HepG2 (cell line): ENCODE results near the gene GRIFIN. TPM values are rescaled to one million over a fixed set of nuclear protein-coding genes. Genes with fewer than 3 reads are reported as not detected.
A peak's percentile ranks its signal among the peaks of the same experiment; 100 is the strongest.

Experiments used
- ATAC-seq: fragments of 200-7000 bp; cut with Tn5 transposase; 3 replicates; pipeline ENCODE4 v1.9.1; 2020; ENCODE audit warnings: mild to moderate bottlenecking, moderate library complexity
- BruUV-seq: library from RNA; stranded (reverse); fragments of 400-500 nt; replicated peaks from 2 replicates; lab custom pipeline; 2021; lab: Mats Ljungman, UMichigan
- CTCF ChIA-PET: fragments of 300-600 bp; formaldehyde crosslinking; extraction: SDS; loops from one replicate; lab custom pipeline; 2021; ENCODE audit warnings: low total read pairs, inconsistent platforms, low intra/inter-chr PET ratio; lab: Yijun Ruan, JAX
- POLR2A ChIA-PET: fragments of 350-600 bp; sonication (Branson Sonifier 250); formaldehyde crosslinking; loops from one replicate; lab custom pipeline; 2020; ENCODE audit warnings: antibody characterized with exemption, inconsistent platforms; lab: Yijun Ruan, JAX
- DNase-seq: peaks from one replicate; pipeline ENCODE4 v3.0.0-alpha.2; 2015; ENCODE audit warnings: low spot score
- FAIRE-seq: peaks from 3 replicates; lab custom pipeline; 2011; peaks lifted over from hg19 to GRCh38; lab: Jason Lieb, UNC
- H2AFZ ChIP-seq: one replicate; pipeline ENCODE4 v1.6.1; 2011; ENCODE audit warnings: low read length, inconsistent platforms
- H3K27ac ChIP-seq: fragments of 300-600 bp; 3 replicates; pipeline ENCODE4 v1.8.0; 2011; ENCODE audit warnings: mixed run types, mild to moderate bottlenecking, mixed read lengths, low read length, inconsistent platforms; ENCODE audit not compliant: insufficient read depth; ENCODE audit errors: extremely low read length
- H3K27me3 ChIP-seq, 2 experiments: fragments of 200-600 bp in 1 of 2; 2 replicates in 1 of 2; 3 replicates in 1 of 2; pipeline versions ENCODE4 v1.6.0 to v1.8.0; 2011; ENCODE audit warnings: low read length in 2 of 2, mild to moderate bottlenecking in 2 of 2, moderate library complexity in 2 of 2, inconsistent platforms in 1 of 2; ENCODE audit not compliant: insufficient read depth in 2 of 2, control insufficient read depth in 1 of 2
- H3K36me3 ChIP-seq, 2 experiments: fragments of 200-600 bp in 1 of 2; replicated peaks in 1 of 2; 2 replicates in 1 of 2; 3 replicates in 1 of 2; pipeline versions ENCODE4 v1.5.1 to v1.8.0; 2011; ENCODE audit warnings: low read length in 2 of 2, inconsistent platforms in 1 of 2; ENCODE audit not compliant: insufficient read depth in 2 of 2, control insufficient read depth in 1 of 2
- H3K4me1 ChIP-seq: 2 replicates; pipeline ENCODE4 v1.5.1; 2012; ENCODE audit warnings: low read length, inconsistent platforms; ENCODE audit not compliant: insufficient read depth
- H3K4me2 ChIP-seq: 2 replicates; pipeline ENCODE4 v1.6.0; 2011; ENCODE audit warnings: low read depth, low read length, inconsistent platforms
- H3K4me3 ChIP-seq, 3 experiments: fragments of 200-600 bp in 1 of 3; sonication (generic), shearing (Covaris generic) in 1 of 3; replicated peaks in 1 of 3; 2 replicates each; pipeline ENCODE4 v1.5.1; 2011 to 2016; ENCODE audit warnings: low read length in 3 of 3, inconsistent platforms in 2 of 3, low read depth in 2 of 3, mild to moderate bottlenecking in 2 of 3, control low read depth in 1 of 3, mixed read lengths in 1 of 3; ENCODE audit not compliant: insufficient read depth in 1 of 3
- H3K79me2 ChIP-seq: one replicate; pipeline ENCODE4 v1.6.1; 2011; ENCODE audit warnings: low read length, inconsistent platforms; ENCODE audit not compliant: insufficient read depth
- H3K9ac ChIP-seq: 2 replicates; pipeline ENCODE4 v1.6.0; 2011; ENCODE audit warnings: mild to moderate bottlenecking, low read depth, low read length, inconsistent platforms; ENCODE audit not compliant: insufficient read depth
- H3K9me3 ChIP-seq: 2 replicates; pipeline ENCODE4 v1.5.1; 2012; ENCODE audit warnings: mild to moderate bottlenecking, low read length
- H4K20me1 ChIP-seq: 2 replicates; pipeline ENCODE4 v1.6.0; 2011; ENCODE audit warnings: inconsistent platforms, mild to moderate bottlenecking, low read length, moderate library complexity; ENCODE audit not compliant: insufficient read depth
- SOX6 ChIP-seq, 2 experiments: fragments of 450-650 bp in 1 of 2; sonication (generic) in 1 of 2; formaldehyde crosslinking in 1 of 2; IDR thresholded peaks; 2 replicates each; pipeline versions ENCODE4 v1.4.0 to v1.6.1; 2017 to 2020; ENCODE audit warnings: antibody characterized with exemption in 1 of 2, mild to moderate bottlenecking in 1 of 2, missing genetic modification reagents in 1 of 2
- ZFP62 ChIP-seq: sonication (generic); formaldehyde crosslinking; IDR thresholded peaks from 2 replicates; pipeline ENCODE4 v1.4.0; 2020; ENCODE audit warnings: missing genetic modification reagents
- ZNF225 ChIP-seq: sonication (generic); formaldehyde crosslinking; IDR thresholded peaks from 2 replicates; pipeline ENCODE4 v1.4.0; 2020; ENCODE audit warnings: mild to moderate bottlenecking, missing genetic modification reagents
- ZNF382 ChIP-seq: sonication (generic); formaldehyde crosslinking; IDR thresholded peaks from 2 replicates; pipeline ENCODE4 v1.5.0; 2020; ENCODE audit warnings: missing genetic modification reagents, mild to moderate bottlenecking, borderline replicate concordance
- WGBS: methylation state at CpG from one replicate; pipeline ENCODE4 v1.1.6; 2017; ENCODE audit warnings: low lambda C conversion rate; 5-methylcytosine and 5-hydroxymethylcytosine counted together
- in situ Hi-C: cut with HindIII; loops from 2 replicates; pipeline ENCODE4 v1.10.0; 2017; ENCODE audit warnings: low pct_unique_long_range_greater_than_20kb; ENCODE audit not compliant: extremely low pct_ligation_motif_present
- intact Hi-C: fragments of 100-400 bp; cut with micrococcal nuclease; formaldehyde crosslinking; loops from one replicate; pipeline ENCODE4 v1.10.0; 2022; ENCODE audit not compliant: unreplicated experiment
- polyA plus RNA-seq, 8 experiments: library from polyadenylated mRNA; depleted of rRNA in 3 of 8; stranded (reverse) in 7 of 8; unstranded in 1 of 8; fragments of >200 nt; fragmentation: Illumina TruSeq in 4 of 8; extraction: Trizol in 4 of 8; gene quantifications; 2 replicates each; pipeline versions ENCODE4 v1.2.1 to v1.2.3, GENCODE V29; 2011 to 2016; ENCODE audit warnings: low read depth in 4 of 8, missing spikeins in 1 of 8, mixed read lengths in 1 of 8; ENCODE audit not compliant: insufficient read depth in 1 of 8
- total RNA-seq, 5 experiments: library from RNA; depleted of rRNA; stranded (reverse); fragments of >200 nt; fragmentation: Illumina TruSeq; extraction: Trizol; gene quantifications; 2 replicates each; pipeline ENCODE4 v1.2.3, GENCODE V29; 2016; ENCODE audit warnings: low read depth in 1 of 5
- TF ChIP-seq, protein P1 (sequence below): sonication (generic); formaldehyde crosslinking; IDR thresholded peaks from 2 replicates; pipeline ENCODE4 v1.4.0; 2020; ENCODE audit warnings: missing genetic modification reagents
- TF ChIP-seq, protein P2 (sequence below): sonication (generic); formaldehyde crosslinking; IDR thresholded peaks from 2 replicates; pipeline ENCODE4 v1.5.0; 2020; ENCODE audit warnings: mild to moderate bottlenecking, missing genetic modification reagents, moderate library complexity
- TF ChIP-seq, protein P3 (sequence below): sonication (generic); formaldehyde crosslinking; IDR thresholded peaks from 2 replicates; pipeline ENCODE4 v1.4.0; 2020; ENCODE audit warnings: mild to moderate bottlenecking, missing genetic modification reagents, borderline replicate concordance

The GRIFIN gene
- total and polyA plus RNA-seq, 2 of the 13 experiments (the other 11 are each of a cell fraction or from before 2014, with no cell fraction given) = not detected

DNA sequence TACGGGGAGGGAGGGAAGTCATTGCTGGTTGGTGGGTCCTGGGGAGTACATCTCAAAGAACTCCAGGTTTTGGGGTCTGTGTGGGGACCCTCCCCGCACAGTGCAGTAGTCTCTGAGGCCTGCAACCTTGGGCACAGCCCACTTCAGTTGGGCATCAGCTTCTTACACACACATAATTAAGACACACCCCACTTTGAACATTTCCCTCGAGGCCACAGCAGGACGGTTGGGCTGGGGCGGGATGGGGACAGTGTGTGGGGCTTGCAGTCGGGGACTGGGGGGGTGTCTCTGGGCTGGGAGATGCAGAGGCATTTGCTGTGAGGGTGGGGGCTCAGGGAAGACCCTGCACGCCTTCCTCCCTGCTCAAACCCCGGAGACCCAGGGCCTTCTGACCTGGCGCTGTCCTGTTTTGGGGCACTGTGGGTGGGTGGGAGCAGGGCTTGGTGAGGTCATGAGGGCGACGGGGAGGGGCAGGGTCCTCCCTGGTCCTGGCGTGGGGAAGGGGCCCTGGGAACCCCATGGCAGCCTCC, 44.6 kb upstream of the GRIFIN start:
- Histone ChIP-seq H2AFZ (no peak overlapping the region), H3K79me2 (no peaks in the 10 kb centered on the region), H3K4me1 (peaks cover 70% of the 10 kb centered on the region), H4K20me1 (no peaks in the 10 kb centered on the region), H3K27me3 (peaks cover 4 to 66% of the 10 kb centered on the region in 2 experiments), H3K4me3 (peak overlapping the region in 2 of 3 experiments; percentile 54 to 66; a peak in 3 of 6 replicates), H3K9me3 (no peaks in the 10 kb centered on the region), H3K9ac (no peak overlapping the region), H3K4me2 (peak overlapping the region; percentile 66), H3K27ac (no peak overlapping the region), H3K36me3 (no peaks in the 10 kb centered on the region)
- ChIA-PET CTCF (no interaction called here), POLR2A (no interaction called here)
- in situ Hi-C loops (no loop called here), intact Hi-C loops (loop anchor here (5.0 kb wide), 1 partner anchor 44 kb away; the partner anchor contains the start of gene GRIFIN)
- 15% methylated on average over 4 of the region's 12 CpGs for WGBS
- TF ChIP-seq SOX6 (IDR thresholded peaks at IDR 0.05) = no peak
- no peak for TF ChIP-seq SOX6 (CRISPR knock-in tag; IDR thresholded peaks at IDR 0.05)
- TF ChIP-seq ZFP62 = no peak
- no peak for TF ChIP-seq ZNF225 (CRISPR knock-in tag)
- TF ChIP-seq, protein P1, sequence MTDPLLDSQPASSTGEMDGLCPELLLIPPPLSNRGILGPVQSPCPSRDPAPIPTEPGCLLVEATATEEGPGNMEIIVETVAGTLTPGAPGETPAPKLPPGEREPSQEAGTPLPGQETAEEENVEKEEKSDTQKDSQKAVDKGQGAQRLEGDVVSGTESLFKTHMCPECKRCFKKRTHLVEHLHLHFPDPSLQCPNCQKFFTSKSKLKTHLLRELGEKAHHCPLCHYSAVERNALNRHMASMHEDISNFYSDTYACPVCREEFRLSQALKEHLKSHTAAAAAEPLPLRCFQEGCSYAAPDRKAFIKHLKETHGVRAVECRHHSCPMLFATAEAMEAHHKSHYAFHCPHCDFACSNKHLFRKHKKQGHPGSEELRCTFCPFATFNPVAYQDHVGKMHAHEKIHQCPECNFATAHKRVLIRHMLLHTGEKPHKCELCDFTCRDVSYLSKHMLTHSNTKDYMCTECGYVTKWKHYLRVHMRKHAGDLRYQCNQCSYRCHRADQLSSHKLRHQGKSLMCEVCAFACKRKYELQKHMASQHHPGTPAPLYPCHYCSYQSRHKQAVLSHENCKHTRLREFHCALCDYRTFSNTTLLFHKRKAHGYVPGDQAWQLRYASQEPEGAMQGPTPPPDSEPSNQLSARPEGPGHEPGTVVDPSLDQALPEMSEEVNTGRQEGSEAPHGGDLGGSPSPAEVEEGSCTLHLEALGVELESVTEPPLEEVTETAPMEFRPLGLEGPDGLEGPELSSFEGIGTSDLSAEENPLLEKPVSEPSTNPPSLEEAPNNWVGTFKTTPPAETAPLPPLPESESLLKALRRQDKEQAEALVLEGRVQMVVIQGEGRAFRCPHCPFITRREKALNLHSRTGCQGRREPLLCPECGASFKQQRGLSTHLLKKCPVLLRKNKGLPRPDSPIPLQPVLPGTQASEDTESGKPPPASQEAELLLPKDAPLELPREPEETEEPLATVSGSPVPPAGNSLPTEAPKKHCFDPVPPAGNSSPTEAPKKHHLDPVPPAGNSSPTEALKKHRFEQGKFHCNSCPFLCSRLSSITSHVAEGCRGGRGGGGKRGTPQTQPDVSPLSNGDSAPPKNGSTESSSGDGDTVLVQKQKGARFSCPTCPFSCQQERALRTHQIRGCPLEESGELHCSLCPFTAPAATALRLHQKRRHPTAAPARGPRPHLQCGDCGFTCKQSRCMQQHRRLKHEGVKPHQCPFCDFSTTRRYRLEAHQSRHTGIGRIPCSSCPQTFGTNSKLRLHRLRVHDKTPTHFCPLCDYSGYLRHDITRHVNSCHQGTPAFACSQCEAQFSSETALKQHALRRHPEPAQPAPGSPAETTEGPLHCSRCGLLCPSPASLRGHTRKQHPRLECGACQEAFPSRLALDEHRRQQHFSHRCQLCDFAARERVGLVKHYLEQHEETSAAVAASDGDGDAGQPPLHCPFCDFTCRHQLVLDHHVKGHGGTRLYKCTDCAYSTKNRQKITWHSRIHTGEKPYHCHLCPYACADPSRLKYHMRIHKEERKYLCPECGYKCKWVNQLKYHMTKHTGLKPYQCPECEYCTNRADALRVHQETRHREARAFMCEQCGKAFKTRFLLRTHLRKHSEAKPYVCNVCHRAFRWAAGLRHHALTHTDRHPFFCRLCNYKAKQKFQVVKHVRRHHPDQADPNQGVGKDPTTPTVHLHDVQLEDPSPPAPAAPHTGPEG (CRISPR knock-in tag) = no peak
- TF ChIP-seq ZNF382 (CRISPR knock-in tag) = no peak
- TF ChIP-seq, protein P2, sequence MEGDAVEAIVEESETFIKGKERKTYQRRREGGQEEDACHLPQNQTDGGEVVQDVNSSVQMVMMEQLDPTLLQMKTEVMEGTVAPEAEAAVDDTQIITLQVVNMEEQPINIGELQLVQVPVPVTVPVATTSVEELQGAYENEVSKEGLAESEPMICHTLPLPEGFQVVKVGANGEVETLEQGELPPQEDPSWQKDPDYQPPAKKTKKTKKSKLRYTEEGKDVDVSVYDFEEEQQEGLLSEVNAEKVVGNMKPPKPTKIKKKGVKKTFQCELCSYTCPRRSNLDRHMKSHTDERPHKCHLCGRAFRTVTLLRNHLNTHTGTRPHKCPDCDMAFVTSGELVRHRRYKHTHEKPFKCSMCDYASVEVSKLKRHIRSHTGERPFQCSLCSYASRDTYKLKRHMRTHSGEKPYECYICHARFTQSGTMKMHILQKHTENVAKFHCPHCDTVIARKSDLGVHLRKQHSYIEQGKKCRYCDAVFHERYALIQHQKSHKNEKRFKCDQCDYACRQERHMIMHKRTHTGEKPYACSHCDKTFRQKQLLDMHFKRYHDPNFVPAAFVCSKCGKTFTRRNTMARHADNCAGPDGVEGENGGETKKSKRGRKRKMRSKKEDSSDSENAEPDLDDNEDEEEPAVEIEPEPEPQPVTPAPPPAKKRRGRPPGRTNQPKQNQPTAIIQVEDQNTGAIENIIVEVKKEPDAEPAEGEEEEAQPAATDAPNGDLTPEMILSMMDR (CRISPR knock-in tag) = no peak
- TF ChIP-seq, protein P3, sequence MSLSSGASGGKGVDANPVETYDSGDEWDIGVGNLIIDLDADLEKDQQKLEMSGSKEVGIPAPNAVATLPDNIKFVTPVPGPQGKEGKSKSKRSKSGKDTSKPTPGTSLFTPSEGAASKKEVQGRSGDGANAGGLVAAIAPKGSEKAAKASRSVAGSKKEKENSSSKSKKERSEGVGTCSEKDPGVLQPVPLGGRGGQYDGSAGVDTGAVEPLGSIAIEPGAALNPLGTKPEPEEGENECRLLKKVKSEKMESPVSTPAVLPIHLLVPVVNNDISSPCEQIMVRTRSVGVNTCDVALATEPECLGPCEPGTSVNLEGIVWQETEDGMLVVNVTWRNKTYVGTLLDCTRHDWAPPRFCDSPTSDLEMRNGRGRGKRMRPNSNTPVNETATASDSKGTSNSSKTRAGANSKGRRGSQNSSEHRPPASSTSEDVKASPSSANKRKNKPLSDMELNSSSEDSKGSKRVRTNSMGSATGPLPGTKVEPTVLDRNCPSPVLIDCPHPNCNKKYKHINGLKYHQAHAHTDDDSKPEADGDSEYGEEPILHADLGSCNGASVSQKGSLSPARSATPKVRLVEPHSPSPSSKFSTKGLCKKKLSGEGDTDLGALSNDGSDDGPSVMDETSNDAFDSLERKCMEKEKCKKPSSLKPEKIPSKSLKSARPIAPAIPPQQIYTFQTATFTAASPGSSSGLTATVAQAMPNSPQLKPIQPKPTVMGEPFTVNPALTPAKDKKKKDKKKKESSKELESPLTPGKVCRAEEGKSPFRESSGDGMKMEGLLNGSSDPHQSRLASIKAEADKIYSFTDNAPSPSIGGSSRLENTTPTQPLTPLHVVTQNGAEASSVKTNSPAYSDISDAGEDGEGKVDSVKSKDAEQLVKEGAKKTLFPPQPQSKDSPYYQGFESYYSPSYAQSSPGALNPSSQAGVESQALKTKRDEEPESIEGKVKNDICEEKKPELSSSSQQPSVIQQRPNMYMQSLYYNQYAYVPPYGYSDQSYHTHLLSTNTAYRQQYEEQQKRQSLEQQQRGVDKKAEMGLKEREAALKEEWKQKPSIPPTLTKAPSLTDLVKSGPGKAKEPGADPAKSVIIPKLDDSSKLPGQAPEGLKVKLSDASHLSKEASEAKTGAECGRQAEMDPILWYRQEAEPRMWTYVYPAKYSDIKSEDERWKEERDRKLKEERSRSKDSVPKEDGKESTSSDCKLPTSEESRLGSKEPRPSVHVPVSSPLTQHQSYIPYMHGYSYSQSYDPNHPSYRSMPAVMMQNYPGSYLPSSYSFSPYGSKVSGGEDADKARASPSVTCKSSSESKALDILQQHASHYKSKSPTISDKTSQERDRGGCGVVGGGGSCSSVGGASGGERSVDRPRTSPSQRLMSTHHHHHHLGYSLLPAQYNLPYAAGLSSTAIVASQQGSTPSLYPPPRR (CRISPR knock-in tag) = no peak
- no peak for ATAC-seq
- FAIRE-seq = no peak
- BruUV-seq = no TSS peak
- DNase-seq = no peak
